PFSK-1 (cell line): ENCODE data around the gene DNAJA3.
A peak's percentile ranks its signal among the peaks of the same experiment; 100 is the strongest.

Experiments used
- FOXP2 ChIP-seq: optimal IDR thresholded peaks from 2 replicates; pipeline ENCODE3; 2011; ENCODE audit warnings: borderline replicate concordance, control low read depth, inconsistent platforms; ENCODE audit not compliant: insufficient read depth; ENCODE audit errors: extremely low read length, extremely low read depth
- POLR2AphosphoS5 ChIP-seq: IDR thresholded peaks from 2 replicates; pipeline ENCODE4 v1.6.1; 2012; ENCODE audit warnings: low read depth, mild to moderate bottlenecking, control low read depth, low read length, moderate library complexity
- SIN3A ChIP-seq: IDR thresholded peaks from 2 replicates; pipeline ENCODE4 v1.6.1; 2012; ENCODE audit warnings: mild to moderate bottlenecking, low read length, moderate library complexity, borderline replicate concordance; ENCODE audit not compliant: insufficient read depth
- TAF1 ChIP-seq: IDR thresholded peaks from 2 replicates; pipeline ENCODE4 v1.6.1; 2012; ENCODE audit warnings: low read length, control low read depth, borderline replicate concordance; ENCODE audit not compliant: insufficient read depth
- TF ChIP-seq, protein P1 (sequence below), 2 experiments: IDR thresholded peaks; 2 replicates each; pipeline versions ENCODE4 v1.6.1 to v1.8.0; 2011 to 2012; ENCODE audit warnings: low read depth in 2 of 2, low read length in 2 of 2, control low read depth in 1 of 2, inconsistent platforms in 1 of 2, mild to moderate bottlenecking in 1 of 2, moderate library complexity in 1 of 2; ENCODE audit not compliant: insufficient read depth in 1 of 2

DNAJA3 gene

DNA sequence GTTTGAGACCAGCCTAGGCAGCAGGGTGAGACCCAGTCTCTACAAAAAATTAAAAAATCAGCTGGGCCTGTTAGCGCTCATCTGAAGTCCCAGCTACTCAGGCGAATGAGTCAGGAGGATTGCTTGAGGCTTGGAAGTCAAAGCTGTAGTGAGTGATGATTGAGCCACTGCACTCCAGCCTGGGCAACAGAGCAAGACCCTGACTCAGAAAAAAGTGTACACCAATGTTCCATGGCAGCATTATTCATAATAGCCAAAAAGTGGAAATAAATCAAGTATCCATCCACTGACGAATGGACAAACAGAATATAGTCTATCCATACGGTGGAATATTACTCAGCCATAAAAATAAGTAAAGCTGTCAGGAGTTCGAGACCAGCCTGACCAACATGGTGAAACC, 46.2 kb downstream of the DNAJA3 start:
- TF ChIP-seq, protein P1, sequence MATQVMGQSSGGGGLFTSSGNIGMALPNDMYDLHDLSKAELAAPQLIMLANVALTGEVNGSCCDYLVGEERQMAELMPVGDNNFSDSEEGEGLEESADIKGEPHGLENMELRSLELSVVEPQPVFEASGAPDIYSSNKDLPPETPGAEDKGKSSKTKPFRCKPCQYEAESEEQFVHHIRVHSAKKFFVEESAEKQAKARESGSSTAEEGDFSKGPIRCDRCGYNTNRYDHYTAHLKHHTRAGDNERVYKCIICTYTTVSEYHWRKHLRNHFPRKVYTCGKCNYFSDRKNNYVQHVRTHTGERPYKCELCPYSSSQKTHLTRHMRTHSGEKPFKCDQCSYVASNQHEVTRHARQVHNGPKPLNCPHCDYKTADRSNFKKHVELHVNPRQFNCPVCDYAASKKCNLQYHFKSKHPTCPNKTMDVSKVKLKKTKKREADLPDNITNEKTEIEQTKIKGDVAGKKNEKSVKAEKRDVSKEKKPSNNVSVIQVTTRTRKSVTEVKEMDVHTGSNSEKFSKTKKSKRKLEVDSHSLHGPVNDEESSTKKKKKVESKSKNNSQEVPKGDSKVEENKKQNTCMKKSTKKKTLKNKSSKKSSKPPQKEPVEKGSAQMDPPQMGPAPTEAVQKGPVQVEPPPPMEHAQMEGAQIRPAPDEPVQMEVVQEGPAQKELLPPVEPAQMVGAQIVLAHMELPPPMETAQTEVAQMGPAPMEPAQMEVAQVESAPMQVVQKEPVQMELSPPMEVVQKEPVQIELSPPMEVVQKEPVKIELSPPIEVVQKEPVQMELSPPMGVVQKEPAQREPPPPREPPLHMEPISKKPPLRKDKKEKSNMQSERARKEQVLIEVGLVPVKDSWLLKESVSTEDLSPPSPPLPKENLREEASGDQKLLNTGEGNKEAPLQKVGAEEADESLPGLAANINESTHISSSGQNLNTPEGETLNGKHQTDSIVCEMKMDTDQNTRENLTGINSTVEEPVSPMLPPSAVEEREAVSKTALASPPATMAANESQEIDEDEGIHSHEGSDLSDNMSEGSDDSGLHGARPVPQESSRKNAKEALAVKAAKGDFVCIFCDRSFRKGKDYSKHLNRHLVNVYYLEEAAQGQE (IDR thresholded peaks at IDR 0.05; ENCODE audit: insufficient read depth in 1 of 2, low read depth in 2 of 2, low read length in 2 of 2), result no peak
- no peak for TF ChIP-seq TAF1
- TF ChIP-seq SIN3A, result no peak
- no peak for TF ChIP-seq POLR2AphosphoS5

DNA sequence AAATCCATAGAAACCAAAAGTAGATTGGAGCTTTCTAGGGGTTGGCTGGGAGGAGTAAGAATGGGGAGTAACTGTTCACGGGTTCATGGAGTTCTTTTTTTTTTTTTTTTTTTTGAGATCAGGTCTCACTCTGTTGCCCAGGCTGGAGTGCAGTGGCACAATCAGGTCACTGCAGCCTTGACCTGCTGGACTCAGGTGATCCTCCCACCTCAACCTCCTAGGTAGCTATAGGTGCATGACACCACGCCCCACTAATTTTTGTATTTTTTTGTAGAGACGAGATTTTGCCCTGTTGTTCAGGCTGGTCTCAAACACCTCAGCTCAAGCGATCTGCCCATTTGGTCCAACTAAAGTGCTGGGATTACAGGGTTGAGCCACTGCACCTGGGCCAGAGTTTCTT, 47.2 kb downstream of the DNAJA3 start:
- TF ChIP-seq TAF1 (no peak), FOXP2 (no peak)

DNA sequence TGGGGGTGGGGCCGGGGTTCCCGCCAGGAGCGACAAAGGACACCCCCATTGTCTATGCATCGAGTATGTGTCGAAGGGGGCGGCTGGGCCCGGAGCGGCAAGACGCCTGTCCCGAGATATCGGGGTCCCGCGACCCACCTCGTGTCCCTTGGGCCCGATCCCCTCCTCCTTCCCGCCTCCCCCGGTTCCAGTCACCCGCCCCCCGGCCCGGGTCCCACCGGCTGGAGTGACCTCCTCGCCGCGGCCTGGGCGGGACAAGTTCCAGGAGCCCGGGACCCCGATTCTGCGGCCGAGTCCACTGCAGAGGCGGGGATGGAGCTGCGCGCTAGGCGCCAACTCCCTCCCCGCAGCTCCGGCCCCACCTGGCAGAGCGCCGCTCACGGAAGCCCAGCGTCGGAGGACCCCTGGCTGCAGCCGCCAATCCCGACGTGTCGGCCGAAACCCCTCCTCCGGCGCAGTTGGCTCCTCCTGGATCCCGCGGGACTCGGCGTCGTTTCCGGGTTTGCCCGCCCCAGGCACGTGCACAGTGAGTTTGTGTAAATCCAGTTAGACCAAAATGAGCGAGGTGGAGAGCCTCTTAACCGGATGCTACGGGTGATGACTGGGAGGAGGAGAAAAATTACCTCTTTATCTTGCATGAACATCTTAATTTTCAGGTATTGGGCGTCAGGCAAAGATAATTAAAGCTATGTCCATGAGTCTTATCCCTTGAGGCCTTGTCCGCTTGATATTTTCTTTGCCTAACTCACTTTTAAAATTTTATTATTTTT, 48.7 kb downstream of the DNAJA3 start, which contains the start of gene NMRAL1:
Gene NMRAL1 (minus strand): TSS at position 434 of the 770 bp plus-strand sequence. CDS start 493 bp downstream, outside the sequence.
- TF ChIP-seq FOXP2, result peak; percentile 18
- TF ChIP-seq, protein P1 (IDR thresholded peaks at IDR 0.05; ENCODE audit: insufficient read depth in 1 of 2, low read depth in 2 of 2, low read length in 2 of 2), result no peak
- no peak for TF ChIP-seq TAF1

DNA sequence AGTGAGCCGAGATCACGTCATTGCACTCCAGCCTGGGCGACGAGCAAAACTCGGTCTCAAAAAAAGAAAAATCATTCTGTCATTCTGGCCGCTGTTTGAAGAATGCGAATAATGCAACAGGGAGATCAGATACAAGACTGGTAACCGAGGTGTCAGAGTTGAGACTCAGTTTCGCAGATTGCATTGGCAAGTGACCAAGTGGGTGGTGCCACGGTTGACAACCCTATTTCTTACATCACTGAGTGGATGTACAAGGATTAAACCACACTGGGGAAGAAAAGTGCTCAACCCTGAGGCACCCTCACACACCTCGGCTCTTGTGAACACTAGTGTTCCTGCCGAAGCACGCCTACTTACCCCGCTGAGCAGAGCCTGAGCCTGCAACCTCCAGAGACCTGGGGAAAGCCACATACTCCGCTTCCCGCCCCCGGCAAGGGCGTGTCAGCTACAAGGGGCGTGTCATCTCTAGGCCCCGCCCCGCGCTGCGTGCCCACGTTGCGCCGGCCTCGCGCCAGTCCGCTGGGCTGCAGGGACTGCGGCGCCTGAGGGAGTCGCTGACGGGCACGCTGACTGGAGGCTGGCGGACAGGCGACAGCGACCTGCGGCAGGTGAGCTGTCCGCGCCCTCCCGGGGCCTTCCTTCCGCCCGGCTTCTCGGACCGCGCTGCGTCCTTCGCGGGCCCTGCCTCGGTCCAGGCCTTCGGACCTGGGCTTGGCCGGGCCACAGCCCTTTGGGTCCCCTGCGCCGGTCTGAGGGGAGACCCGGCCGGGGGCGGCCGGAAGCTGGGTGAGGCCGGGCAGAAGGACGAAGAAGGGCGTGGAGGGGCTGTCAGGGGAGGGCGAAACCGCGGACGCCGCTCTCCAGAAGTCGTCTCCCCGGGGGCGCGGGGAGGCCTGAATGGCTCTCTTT, 50.5 kb downstream of the DNAJA3 start, which contains the start of gene HMOX2:
Gene HMOX2 (plus strand): TSS at position 519 of the 909 bp plus-strand sequence. CDS start 29,127 bp downstream, outside the sequence.
- TF ChIP-seq FOXP2 (peak; percentile 96), SIN3A (0 out of 2 replicates have a peak, but pooled peaks have one; percentile 87), TAF1 (peak; percentile 89), POLR2AphosphoS5 (peak; percentile 85)
- TF ChIP-seq, protein P1 (IDR thresholded peaks at IDR 0.05; ENCODE audit: insufficient read depth in 1 of 2, low read depth in 2 of 2, low read length in 2 of 2), result peak in 1 of 2 experiments; percentile 59; a peak in 1 of 4 replicates

DNA sequence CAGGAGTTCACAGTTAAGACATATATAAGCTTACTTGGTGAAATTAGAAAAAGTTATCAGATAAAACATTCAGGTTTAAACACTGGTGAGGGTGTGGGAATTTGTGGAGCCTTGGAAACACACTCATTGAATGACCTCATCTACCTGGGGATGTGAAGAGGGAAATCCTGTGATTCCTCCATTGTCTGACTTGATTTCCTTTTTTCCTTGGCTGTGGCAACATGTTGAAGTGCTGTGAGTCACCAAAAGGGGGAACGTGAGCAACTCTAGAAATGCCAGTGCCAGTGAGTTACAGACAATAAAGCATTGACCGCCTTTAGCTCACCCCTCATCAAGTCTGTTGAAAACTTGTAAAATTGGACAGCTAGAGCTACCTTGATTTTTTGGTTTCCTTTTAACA, 52.3 kb downstream of the DNAJA3 start:
- TF ChIP-seq FOXP2, result no peak
- TF ChIP-seq SIN3A, result no peak

DNA sequence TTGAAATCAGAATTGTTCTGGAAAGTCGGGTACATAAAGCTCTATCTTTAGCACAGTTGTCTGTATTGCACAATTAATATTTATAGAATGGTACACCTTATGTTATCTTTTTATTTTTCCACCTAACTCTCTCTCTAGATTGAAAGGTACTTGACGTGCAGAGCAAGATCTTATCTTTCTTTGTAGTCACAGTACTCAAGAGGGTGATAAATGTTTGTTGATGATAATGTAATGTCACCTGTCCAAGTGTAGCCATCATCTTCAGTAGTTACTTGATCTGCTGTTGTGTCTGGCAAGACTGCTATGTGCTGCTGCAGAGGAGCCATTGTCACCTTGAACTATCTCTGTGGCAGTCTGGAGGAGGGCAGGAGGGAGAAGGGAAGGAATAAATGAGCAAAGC, 55.9 kb downstream of the DNAJA3 start:
- TF ChIP-seq FOXP2, result no peak
- TF ChIP-seq POLR2AphosphoS5, result no peak
- no peak for TF ChIP-seq TAF1
- TF ChIP-seq, protein P1 (IDR thresholded peaks at IDR 0.05; ENCODE audit: insufficient read depth in 1 of 2, low read depth in 2 of 2, low read length in 2 of 2), result no peak
- TF ChIP-seq SIN3A, result no peak
